HepG2 (cell line): Measurements from ENCODE around the gene RBPMS2.

Experiments used
- BRF2 ChIP-seq: sonication (generic); formaldehyde crosslinking; IDR thresholded peaks from 2 replicates; pipeline ENCODE4 v1.8.1; 2022; ENCODE audit warnings: mild to moderate bottlenecking, missing genetic modification reagents
- DNMT1 ChIP-seq: sonication (generic); formaldehyde crosslinking; IDR thresholded peaks from 2 replicates; pipeline ENCODE4 v1.5.1; 2020; ENCODE audit warnings: mild to moderate bottlenecking, missing genetic modification reagents
- ETV6 ChIP-seq: sonication (generic); formaldehyde crosslinking; conservative IDR thresholded peaks from 2 replicates; pipeline ENCODE4 v1.4.0; 2020; ENCODE audit warnings: missing genetic modification reagents
- EZH2 ChIP-seq: conservative IDR thresholded peaks from 2 replicates; pipeline ENCODE4 v1.6.1; 2012; ENCODE audit warnings: mild to moderate bottlenecking, low read depth, low read length, moderate library complexity
- FOXP4 ChIP-seq: sonication (generic); formaldehyde crosslinking; IDR thresholded peaks from 2 replicates; pipeline ENCODE4 v1.4.0; 2020; ENCODE audit warnings: missing genetic modification reagents
- GTF2F1 ChIP-seq: fragments of 150-350 bp; IDR thresholded peaks from 2 replicates; pipeline ENCODE4 v1.6.1; 2014; ENCODE audit warnings: low read length
- HMGXB4 ChIP-seq, 2 experiments: sonication (generic) in 1 of 2; formaldehyde crosslinking in 1 of 2; IDR thresholded peaks; 2 replicates each; pipeline versions ENCODE4 v1.4.0 to v1.6.1; 2018 to 2020; ENCODE audit warnings: missing genetic modification reagents in 2 of 2, borderline replicate concordance in 1 of 2, low read depth in 1 of 2, mild to moderate bottlenecking in 1 of 2, missing biosample characterization in 1 of 2
- KLF11 ChIP-seq: IDR thresholded peaks from 2 replicates; pipeline ENCODE4 v1.6.1; 2016; ENCODE audit warnings: missing compliant biosample characterization
- MED1 ChIP-seq: sonication (generic); formaldehyde crosslinking; IDR thresholded peaks from 2 replicates; pipeline ENCODE4 v1.4.0; 2020; ENCODE audit warnings: missing genetic modification reagents
- NFYB ChIP-seq: sonication (generic); formaldehyde crosslinking; IDR thresholded peaks from 2 replicates; pipeline ENCODE4 v1.4.0; 2020; ENCODE audit warnings: missing genetic modification reagents
- SP2 ChIP-seq: sonication (generic); formaldehyde crosslinking; IDR thresholded peaks from 2 replicates; pipeline ENCODE4 v1.5.1; 2020; ENCODE audit warnings: mild to moderate bottlenecking, missing genetic modification reagents
- ZBTB2 ChIP-seq: sonication (generic); formaldehyde crosslinking; IDR thresholded peaks from 2 replicates; pipeline ENCODE4 v1.8.0; 2022; ENCODE audit warnings: low read depth, missing genetic modification reagents
- ZBTB33 ChIP-seq: sonication (generic); formaldehyde crosslinking; IDR thresholded peaks from 2 replicates; pipeline ENCODE4 v1.4.0; 2020; ENCODE audit warnings: missing genetic modification reagents
- ZNF296 ChIP-seq: sonication (generic); formaldehyde crosslinking; conservative IDR thresholded peaks from 2 replicates; pipeline ENCODE4 v1.5.0; 2020; ENCODE audit warnings: mild to moderate bottlenecking, missing genetic modification reagents

GRCh38 chr15:64740311-64741170, 34.8 kb downstream of the RBPMS2 start:
- TF ChIP-seq EZH2, result no peak
- TF ChIP-seq ZBTB33 (CRISPR knock-in tag), result no peak
- TF ChIP-seq DNMT1, result no peak
- TF ChIP-seq HMGXB4 (CRISPR knock-in tag; IDR thresholded peaks at IDR 0.05; ENCODE audit: borderline replicate concordance in 1 of 2, low read depth in 1 of 2), result no peak
- no peak for TF ChIP-seq ETV6
- no peak for TF ChIP-seq NFYB (CRISPR knock-in tag)
- no peak for TF ChIP-seq SP2 (CRISPR knock-in tag)
- no peak for TF ChIP-seq MED1 (CRISPR knock-in tag)
- no peak for TF ChIP-seq FOXP4 (CRISPR knock-in tag)
- no peak for TF ChIP-seq KLF11 (CRISPR knock-in tag)
- no peak for TF ChIP-seq GTF2F1
- TF ChIP-seq ZNF296 (CRISPR knock-in tag), result no peak
- TF ChIP-seq ZBTB2 (CRISPR knock-in tag), result no peak
- no peak for TF ChIP-seq BRF2 (CRISPR knock-in tag)
